Measurements from ENCODE around the gene GNL1.
"Not testable (repeated sequence)": the region's sequence is repeated elsewhere in the genome, so short reads cannot be mapped to it uniquely, and the experiment has no call there.

GNL1 gene

DNA sequence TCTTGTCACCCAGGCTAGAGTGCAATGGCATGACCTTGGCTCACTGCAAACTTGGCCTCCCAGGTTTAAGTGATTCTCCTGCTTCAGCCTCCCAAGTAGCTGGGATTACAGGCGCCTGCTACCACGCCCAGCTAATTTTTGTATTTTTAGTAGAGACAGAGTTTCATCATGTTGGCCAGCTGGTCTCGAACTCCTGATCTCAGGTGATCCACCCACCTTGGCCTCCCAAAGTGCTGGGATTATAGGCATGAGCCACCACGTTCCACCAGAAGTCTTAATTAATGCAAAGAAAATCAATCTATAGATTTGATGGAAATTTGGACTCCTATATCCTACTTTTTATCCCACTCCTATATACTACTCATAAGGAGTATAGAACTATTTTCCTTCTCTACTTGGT, 61.2 kb downstream of the GNL1 start:
- not testable (repeated sequence) for DNase-seq

DNA sequence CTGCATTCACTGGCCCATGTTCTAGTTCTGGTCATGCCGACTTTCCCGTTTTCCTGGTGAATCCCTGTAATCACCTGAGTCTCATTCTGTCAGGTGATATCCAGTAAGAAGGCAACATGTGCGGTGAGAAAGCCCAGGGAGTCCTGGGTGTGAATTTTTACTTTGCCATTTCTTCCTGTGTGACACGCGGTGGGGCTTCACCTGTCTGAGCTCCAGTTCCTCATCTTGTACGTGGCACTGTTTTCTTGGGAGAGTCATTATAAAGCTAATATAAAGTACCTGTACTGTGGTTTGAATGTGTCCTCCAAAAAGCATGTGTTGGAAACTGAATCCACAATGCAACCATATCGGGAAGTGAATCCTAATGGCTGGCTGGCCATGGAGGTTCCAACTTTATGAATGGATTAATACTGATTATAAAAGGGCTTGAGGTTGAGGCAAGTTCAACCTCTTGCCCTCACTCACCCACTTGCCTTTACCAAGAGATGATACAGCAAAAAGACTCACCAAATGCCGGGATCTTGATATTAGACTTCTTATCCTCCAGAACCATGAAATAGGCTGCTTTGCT, 61.9 kb downstream of the GNL1 start:
- DNase-seq, result no peak

GRCh38 chr6:30493643-30494250, 62.5 kb downstream of the GNL1 start:
- DNase-seq, result no peak

- no peak for DNase-seq
Observed at GRCh38 chr6:30491991-30492952, 64.0 kb downstream of the GNL1 start.

All from NCI-H1092 treated with DMSO at 0.1 percent for 48 hours (cell line).